CD4-positive, alpha-beta T cell (primary cell): Measurements from ENCODE around the gene FBXO28. TPM values are rescaled to one million over a fixed set of nuclear protein-coding genes. Genes with fewer than 3 reads are reported as not detected.

Experiments used
- ATAC-seq: fragments of 200-7000 bp; cut with Tn5 transposase; one replicate; pipeline ENCODE4 v1.10.0; 2022; ENCODE audit warnings: mild to moderate bottlenecking; ENCODE audit not compliant: poor library complexity
- CTCF ChIA-PET: fragments of 350-600 bp; sonication (Branson Sonifier 250); formaldehyde crosslinking; loops from one replicate; lab custom pipeline; 2021; ENCODE audit warnings: antibody characterized with exemption, inconsistent platforms; lab: Charles Lee
- POLR2A ChIA-PET: fragments of 350-600 bp; sonication (Branson Sonifier 250); formaldehyde crosslinking; loops from one replicate; lab custom pipeline; 2021; ENCODE audit warnings: antibody characterized with exemption, inconsistent platforms; lab: Charles Lee
- DNase-seq, 14 experiments: peaks; one replicate each; pipeline ENCODE4 v3.0.0-alpha.2; 2013 to 2020; ENCODE audit warnings: mixed read lengths in 2 of 14
- H3K27ac ChIP-seq, 2 donors: one replicate each; pipeline versions ENCODE4 v1.5.1 to v1.7.0; 2013; ENCODE audit warnings: low read length in 2 of 2, low read depth in 1 of 2, mild to moderate bottlenecking in 1 of 2
- H3K27me3 ChIP-seq, 2 experiments: 1 replicate in 1 of 2; 2 replicates in 1 of 2; pipeline versions ENCODE4 v1.6.1 to v1.7.0; 2013; ENCODE audit warnings: low read length in 2 of 2, control low read depth in 1 of 2, mild to moderate bottlenecking in 1 of 2, moderate library complexity in 1 of 2; ENCODE audit not compliant: insufficient read depth in 2 of 2, control insufficient read depth in 1 of 2
- H3K36me3 ChIP-seq: one replicate; pipeline ENCODE4 v1.6.1; 2013; ENCODE audit warnings: low read length, control low read depth; ENCODE audit not compliant: insufficient read depth
- H3K4me1 ChIP-seq: one replicate; pipeline ENCODE4 v1.6.1; 2013; ENCODE audit warnings: low read length, control low read depth; ENCODE audit not compliant: insufficient read depth
- H3K4me3 ChIP-seq: one replicate; pipeline ENCODE4 v1.5.1; 2013; ENCODE audit warnings: mild to moderate bottlenecking, low read length, moderate library complexity
- H3K9me3 ChIP-seq, 2 experiments: 1 replicate in 1 of 2; 2 replicates in 1 of 2; pipeline versions ENCODE4 v1.6.1 to v1.7.0; 2013; ENCODE audit warnings: low read length in 2 of 2, mild to moderate bottlenecking in 2 of 2, control low read depth in 1 of 2, moderate library complexity in 1 of 2; ENCODE audit not compliant: control insufficient read depth in 1 of 2, insufficient read depth in 1 of 2
- H3K27ac Mint-ChIP-seq: one replicate; pipeline ENCODE4 v1.8.0; 2020; ENCODE audit warnings: mixed read lengths
- H3K27me3 Mint-ChIP-seq: one replicate; pipeline ENCODE4 v1.8.0; 2021; ENCODE audit warnings: mixed read lengths
- H3K36me3 Mint-ChIP-seq: one replicate; pipeline ENCODE4 v1.8.0; 2021; ENCODE audit warnings: low read depth, mixed read lengths
- H3K4me1 Mint-ChIP-seq: one replicate; pipeline ENCODE4 v1.8.0; 2021; ENCODE audit warnings: low read depth, mixed read lengths
- H3K4me3 Mint-ChIP-seq: one replicate; pipeline ENCODE4 v1.8.0; 2020; ENCODE audit warnings: mild to moderate bottlenecking, mixed read lengths
- H3K9me3 Mint-ChIP-seq: one replicate; pipeline ENCODE4 v1.8.0; 2020; ENCODE audit warnings: mixed read lengths
- CTCF ChIP-seq: fragments of 200-600 bp; IDR thresholded peaks from one replicate; pipeline ENCODE4 v1.8.0; 2022; ENCODE audit warnings: antibody characterized with exemption, mild to moderate bottlenecking
- intact Hi-C, 2 experiments: fragments of 100-400 bp; cut with DNase I in 1 of 2; cut with micrococcal nuclease in 1 of 2; formaldehyde crosslinking; loops; one replicate each; pipeline versions ENCODE4 v1.15.1 to v1.9.0; 2023 to 2025; cut with DNase I, micrococcal nuclease
- total RNA-seq, 174 experiments: library from RNA in 2 of 174; stranded (reverse) in 2 of 174; gene quantifications; one replicate each; pipeline ENCODE4 v1.2.3 and lab custom pipeline; 2021 to 2026

FBXO28 gene
- total RNA-seq, 2 experiments from 2014 or later, result 32.5 to 37.1 TPM

DNA sequence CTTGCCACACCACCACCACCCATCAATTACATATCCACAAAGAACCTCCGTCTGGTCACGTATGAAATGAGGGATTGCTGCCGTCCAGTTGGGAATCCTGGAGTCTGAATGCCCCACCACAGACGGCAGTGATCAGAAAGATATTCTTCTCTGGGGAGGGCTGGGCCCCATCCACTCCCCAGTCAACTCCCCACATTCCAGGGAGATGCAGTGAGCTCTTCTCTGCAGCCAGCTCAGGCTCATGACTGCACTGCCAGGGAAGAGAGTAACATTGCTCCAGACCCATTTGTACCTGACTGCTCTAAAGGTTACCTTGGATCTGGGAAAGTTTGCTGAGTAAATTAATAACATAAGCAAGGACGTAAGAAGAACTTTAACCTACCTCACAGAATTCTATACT is 87.5 kb downstream of the FBXO28 start:
- Mint-ChIP-seq H3K36me3 (no peaks in the 10 kb centered on the region), H3K4me1 (peaks cover 13% of the 10 kb centered on the region), H3K4me3 (no peak overlapping the region), H3K27me3 (no peaks in the 10 kb centered on the region), H3K9me3 (no peaks in the 10 kb centered on the region), H3K27ac (no peak overlapping the region)
- peaks cover 12% of the 10 kb centered on the region for H3K4me1 ChIP-seq
- intact Hi-C loops, result no loop called here
- H3K27me3 ChIP-seq, result no peaks in the 10 kb centered on the region
- CTCF ChIA-PET, result interaction anchor here (0.9 kb wide), 1 partner anchor 19 kb away, joined by 3 read pairs; no protein-coding TSS in a partner anchor
- no peak for TF ChIP-seq CTCF
- H3K27ac ChIP-seq, result no peak overlapping the region
- H3K9me3 ChIP-seq, result no peaks in the 10 kb centered on the region
- DNase-seq (no peak), ATAC-seq (no peak)
- no peaks in the 10 kb centered on the region for H3K36me3 ChIP-seq
- H3K4me3 ChIP-seq, result no peak overlapping the region
- POLR2A ChIA-PET, result no interaction called here

DNA sequence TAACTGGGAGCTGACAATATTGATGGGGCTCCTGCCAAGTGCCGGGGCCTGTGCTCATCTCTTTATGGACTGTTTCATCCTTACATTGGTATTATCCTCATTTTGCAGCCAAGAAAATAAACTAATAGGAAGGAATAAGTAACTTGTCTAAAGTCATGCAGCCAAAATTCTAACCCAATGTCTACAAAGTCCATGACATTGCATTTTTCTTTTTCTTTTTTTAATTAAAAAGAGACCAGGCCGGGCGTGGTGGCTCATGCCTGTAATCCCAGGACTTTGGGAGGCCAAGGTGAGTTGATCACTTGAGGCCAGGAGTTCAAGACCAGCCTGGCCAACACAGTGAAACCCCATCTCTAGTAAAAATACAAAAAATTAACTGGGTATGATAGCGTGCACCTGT is 87.9 kb downstream of the FBXO28 start:
- intact Hi-C loops, result no loop called here

DNA sequence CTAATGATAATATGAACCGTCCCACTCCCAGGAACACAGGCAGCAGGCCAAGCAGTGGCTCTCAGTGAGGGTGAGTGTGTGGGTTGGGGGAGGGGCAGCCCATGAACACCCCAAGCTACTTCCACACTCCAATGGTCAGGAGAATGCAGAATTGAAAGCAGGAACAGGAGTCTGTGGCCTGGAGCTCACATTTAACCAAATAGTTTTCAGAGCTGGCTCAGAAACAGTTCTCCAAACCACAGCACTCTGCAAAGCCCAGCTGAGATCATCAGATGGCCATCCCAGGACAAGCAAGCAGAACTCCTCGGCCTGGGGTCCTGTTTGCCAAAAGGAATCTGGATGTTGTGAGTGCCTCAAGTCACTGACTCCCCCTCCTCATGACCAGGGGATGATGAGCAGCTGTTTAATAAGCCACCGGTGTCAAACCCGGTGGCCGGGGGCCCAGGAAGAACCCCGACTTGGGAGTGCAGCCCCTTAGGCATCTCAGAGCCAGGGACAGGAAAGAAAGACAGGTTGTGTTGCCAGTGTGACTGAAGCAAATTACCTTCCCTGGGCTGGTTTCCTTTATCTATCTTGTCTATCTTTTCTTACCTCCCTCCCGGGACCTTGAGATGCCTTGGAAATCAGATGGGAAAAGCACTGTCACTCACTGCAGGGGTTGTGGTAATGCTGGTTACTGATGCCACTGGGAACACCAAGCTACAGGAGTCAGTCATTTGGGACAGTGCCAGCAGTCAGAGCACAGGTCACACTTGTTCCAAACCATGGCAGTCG is 89.5 kb downstream of the FBXO28 start:
- H3K9me3 ChIP-seq, result no peaks in the 10 kb centered on the region
- Mint-ChIP-seq H3K4me3 (no peak overlapping the region), H3K27ac (no peak overlapping the region), H3K4me1 (peaks cover 13% of the 10 kb centered on the region), H3K27me3 (no peaks in the 10 kb centered on the region), H3K36me3 (no peaks in the 10 kb centered on the region), H3K9me3 (no peaks in the 10 kb centered on the region)
- no peak for TF ChIP-seq CTCF
- no peak overlapping the region for H3K27ac ChIP-seq
- H3K36me3 ChIP-seq, result no peaks in the 10 kb centered on the region
- ChIA-PET POLR2A (no interaction called here), CTCF (interaction anchor here (0.6 to 1.4 kb wide), 2 partner anchors 31 to 219 kb away, joined by 3 read pairs; no protein-coding TSS in a partner anchor)
- ATAC-seq, result no peak
- H3K4me1 ChIP-seq, result peaks cover 12% of the 10 kb centered on the region
- intact Hi-C loops, result no loop called here
- peak in 3 of 14 experiments; percentile 10 to 52 (median 50) for DNase-seq
- H3K27me3 ChIP-seq, result no peaks in the 10 kb centered on the region
- H3K4me3 ChIP-seq, result no peak overlapping the region

More for the DNA sequence above, 87.9 kb downstream of the FBXO28 start:
- no peak for TF ChIP-seq CTCF
- no peaks in the 10 kb centered on the region for H3K27me3 ChIP-seq
- H3K36me3 Mint-ChIP-seq, result no peaks in the 10 kb centered on the region
- H3K4me3 ChIP-seq, result no peak overlapping the region
- peaks cover 12% of the 10 kb centered on the region for H3K4me1 ChIP-seq
- no peaks in the 10 kb centered on the region for H3K36me3 ChIP-seq
- no peaks in the 10 kb centered on the region for H3K9me3 ChIP-seq
- DNase-seq, result no peak
- ATAC-seq, result no peak
- peaks cover 13% of the 10 kb centered on the region for H3K4me1 Mint-ChIP-seq
- H3K9me3 Mint-ChIP-seq, result no peaks in the 10 kb centered on the region
- H3K27ac ChIP-seq, result no peak overlapping the region
- H3K27me3 Mint-ChIP-seq, result no peaks in the 10 kb centered on the region
- ChIA-PET POLR2A (no interaction called here), CTCF (no interaction called here)
- H3K4me3 Mint-ChIP-seq, result no peak overlapping the region
- H3K27ac Mint-ChIP-seq, result no peak overlapping the region
